Measurements from ENCODE around the gene CYP3A7. TPM values are rescaled to one million over a fixed set of nuclear protein-coding genes. Genes with fewer than 3 reads are reported as not detected.

The CYP3A7 gene
- total and polyA plus RNA-seq, 9 of the 15 experiments (the other 6 are each of a cell fraction or from before 2014, with no cell fraction given), result 0.20 TPM; not detected in 8

- H2AFZ ChIP-seq (ENCODE audit: low read depth, low read length), result no peak overlapping the region
- FAIRE-seq, result no peak
- intact Hi-C loops (cut with micrococcal nuclease), result no loop called here
Observed at GRCh38 chr7:99755085-99755484, 20.1 kb upstream of the CYP3A7 start.

GRCh38 chr7:99752356-99752755 lies 17.4 kb upstream of the CYP3A7 start:
- Histone ChIP-seq H3K9me3 (replicated peaks; ENCODE audit: control insufficient read depth, insufficient read depth, low read depth, low read length) (no peaks in the 10 kb centered on the region), H3K27me3 (ENCODE audit: control insufficient read depth in 2 of 2, insufficient read depth in 2 of 2, low read length in 2 of 2) (no peaks in the 10 kb centered on the region; a peak in 1 of 5 replicates), H3K4me3 (no peak overlapping the region), H2AFZ (ENCODE audit: low read depth, low read length) (no peak overlapping the region), H3K36me3 (ENCODE audit: control insufficient read depth, insufficient read depth, low read length) (no peaks in the 10 kb centered on the region), H3K4me2 (ENCODE audit: insufficient read depth, low read length) (no peak overlapping the region; the same call in 1 of the 2 replicates), H3K4me1 (replicated peaks in 1 of 2; ENCODE audit: control insufficient read depth in 2 of 2, insufficient read depth in 2 of 2, low read length in 2 of 2) (peaks cover 0 to 9% of the 10 kb centered on the region in 2 experiments; a peak in 4 of 5 replicates), H4K20me1 (replicated peaks; ENCODE audit: control insufficient read depth, insufficient read depth, low read length) (no peaks in the 10 kb centered on the region), H3K79me2 (ENCODE audit: control insufficient read depth, insufficient read depth, low read length) (no peaks in the 10 kb centered on the region), H3K9ac (ENCODE audit: insufficient read depth in 1 of 2, low read depth in 2 of 2, low read length in 2 of 2) (no peak overlapping the region), H3K9me1 (ENCODE audit: control insufficient read depth, insufficient read depth, low read length) (no peaks in the 10 kb centered on the region), H3K27ac (ENCODE audit: extremely low read depth, low read depth, low read length) (no peak overlapping the region)
- WGBS (ENCODE audit: insufficient coverage, low coverage, missing lambda C conversion rate), result 0% methylated on average over 3 of the region's 3 CpGs
- DNase-seq (ENCODE audit: extremely low read depth in 1 of 4, low spot score in 3 of 4), result peak in 1 of 4 experiments; percentile 32
- no peak for FAIRE-seq
- in situ Hi-C loops (cut with MboI) (no loop called here), intact Hi-C loops (cut with micrococcal nuclease) (no loop called here)
- ChIA-PET CTCF (ENCODE audit: low intra/inter-chr PET ratio) (no interaction called here), POLR2A (interaction anchor here (0.6 to 1.2 kb wide), 3 partner anchors 9 to 534 kb away, joined by 3 to 4 read pairs (median 4); no protein-coding TSS in a partner anchor)
- peak; percentile 75 for ATAC-seq
- BruUV-seq (replicated peaks), result no TSS peak
- TF ChIP-seq ZNF584 (CRISPR knock-in tag; IDR thresholded peaks at IDR 0.05; ENCODE audit: low read depth) (no peak), KHSRP (IDR thresholded peaks at IDR 0.05) (no peak), BCLAF1 (IDR thresholded peaks at IDR 0.05; ENCODE audit: borderline replicate concordance in 1 of 2, control insufficient read depth in 1 of 2, low read depth in 2 of 2, low read length in 1 of 2) (no peak), E2F6 (IDR thresholded peaks at IDR 0.05; ENCODE audit: borderline replicate concordance in 1 of 2, extremely low read depth in 1 of 2, insufficient read depth in 1 of 2, insufficient read length in 1 of 2, low read depth in 1 of 2, low read length in 1 of 2, poor library complexity in 1 of 2, severe bottlenecking in 1 of 2) (no peak), MCM2 (IDR thresholded peaks at IDR 0.05; ENCODE audit: low read depth) (no peak)

More at GRCh38 chr7:99755085-99755484, 20.1 kb upstream of the CYP3A7 start:
- Histone ChIP-seq H3K9ac (ENCODE audit: insufficient read depth in 1 of 2, low read depth in 2 of 2, low read length in 2 of 2) (no peak overlapping the region), H3K27ac (ENCODE audit: extremely low read depth, low read depth, low read length) (no peak overlapping the region), H3K9me3 (replicated peaks; ENCODE audit: control insufficient read depth, insufficient read depth, low read depth, low read length) (no peaks in the 10 kb centered on the region), H3K79me2 (ENCODE audit: control insufficient read depth, insufficient read depth, low read length) (no peaks in the 10 kb centered on the region), H3K36me3 (ENCODE audit: control insufficient read depth, insufficient read depth, low read length) (no peaks in the 10 kb centered on the region), H3K4me2 (ENCODE audit: insufficient read depth, low read length) (no peak overlapping the region), H3K4me1 (replicated peaks in 1 of 2; ENCODE audit: control insufficient read depth in 2 of 2, insufficient read depth in 2 of 2, low read length in 2 of 2) (peaks cover 0 to 9% of the 10 kb centered on the region in 2 experiments; a peak in 4 of 5 replicates), H3K9me1 (ENCODE audit: control insufficient read depth, insufficient read depth, low read length) (no peaks in the 10 kb centered on the region), H3K4me3 (no peak overlapping the region), H4K20me1 (replicated peaks; ENCODE audit: control insufficient read depth, insufficient read depth, low read length) (no peaks in the 10 kb centered on the region), H3K27me3 (ENCODE audit: control insufficient read depth in 2 of 2, insufficient read depth in 2 of 2, low read length in 2 of 2) (no peaks in the 10 kb centered on the region; a peak in 1 of 5 replicates)
- CTCF ChIA-PET (ENCODE audit: low intra/inter-chr PET ratio), result no interaction called here
- POLR2A ChIA-PET, result no interaction called here
- TF ChIP-seq FIP1L1 (IDR thresholded peaks at IDR 0.05; ENCODE audit: low read depth, low read length, poor library complexity, severe bottlenecking) (no peak), HDAC1 (IDR thresholded peaks at IDR 0.05) (0 out of 4 replicates have a peak, but pooled peaks of 1 of the 2 experiments have one; percentile 35), KDM2B (CRISPR knock-in tag; IDR thresholded peaks at IDR 0.05) (no peak), FOSL1 (tag; conservative IDR thresholded peaks at IDR 0.05) (0 out of 2 replicates have a peak, but pooled peaks have one; percentile 18), KDM1A (IDR thresholded peaks at IDR 0.05) (peak; percentile 84 to 88; a peak in 3 of 4 replicates), MTA2 (IDR thresholded peaks at IDR 0.05; ENCODE audit: low read depth) (no peak), FOXM1 (IDR thresholded peaks at IDR 0.05; ENCODE audit: low read depth) (no peak), FOXM1 (CRISPR knock-in tag; IDR thresholded peaks at IDR 0.05; ENCODE audit: low read depth) (no peak)
- no TSS peak for BruUV-seq (replicated peaks)
- DNase-seq (ENCODE audit: extremely low read depth in 1 of 4, low spot score in 3 of 4) (no peak), ATAC-seq (no peak)
- in situ Hi-C loops (cut with MboI), result no loop called here
- WGBS (ENCODE audit: insufficient coverage, low coverage, missing lambda C conversion rate), result 10% methylated on average over 1 of the region's 1 CpG
